ENCODE data around the gene TFAP2E.

DNA sequence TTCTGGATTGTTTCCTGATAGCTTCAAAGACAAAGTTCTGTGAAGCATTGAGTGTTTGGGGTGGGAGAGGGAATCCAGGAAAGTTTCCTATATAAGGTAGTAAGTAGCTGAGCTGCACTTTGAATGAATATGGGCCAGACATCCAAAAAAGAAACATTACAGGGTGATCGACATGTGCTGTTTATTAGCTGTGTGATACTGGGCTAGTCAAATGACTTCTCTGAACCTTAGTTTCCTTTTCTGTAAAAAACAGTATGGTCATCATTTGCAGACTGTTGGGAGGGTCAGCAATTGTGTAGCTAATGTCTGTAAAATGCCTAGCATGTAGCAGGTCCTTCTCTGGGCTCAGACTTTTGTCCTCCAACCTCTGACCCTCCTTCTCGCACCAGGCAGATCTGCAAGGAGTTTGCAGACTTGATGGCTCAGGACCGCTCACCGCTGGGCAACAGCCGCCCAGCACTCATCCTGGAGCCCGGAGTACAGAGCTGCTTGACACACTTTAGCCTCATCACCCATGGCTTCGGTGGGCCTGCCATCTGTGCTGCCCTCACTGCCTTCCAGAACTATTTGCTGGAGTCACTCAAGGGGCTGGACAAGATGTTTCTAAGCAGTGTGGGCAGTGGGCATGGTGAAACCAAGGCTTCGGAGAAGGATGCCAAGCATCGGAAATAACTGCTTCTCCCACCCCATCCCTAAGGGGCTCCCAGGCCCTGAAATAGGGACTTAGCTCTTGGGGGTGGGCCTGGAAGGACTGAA lies 21.1 kb downstream of the TFAP2E start:
- TF ChIP-seq, protein P1, sequence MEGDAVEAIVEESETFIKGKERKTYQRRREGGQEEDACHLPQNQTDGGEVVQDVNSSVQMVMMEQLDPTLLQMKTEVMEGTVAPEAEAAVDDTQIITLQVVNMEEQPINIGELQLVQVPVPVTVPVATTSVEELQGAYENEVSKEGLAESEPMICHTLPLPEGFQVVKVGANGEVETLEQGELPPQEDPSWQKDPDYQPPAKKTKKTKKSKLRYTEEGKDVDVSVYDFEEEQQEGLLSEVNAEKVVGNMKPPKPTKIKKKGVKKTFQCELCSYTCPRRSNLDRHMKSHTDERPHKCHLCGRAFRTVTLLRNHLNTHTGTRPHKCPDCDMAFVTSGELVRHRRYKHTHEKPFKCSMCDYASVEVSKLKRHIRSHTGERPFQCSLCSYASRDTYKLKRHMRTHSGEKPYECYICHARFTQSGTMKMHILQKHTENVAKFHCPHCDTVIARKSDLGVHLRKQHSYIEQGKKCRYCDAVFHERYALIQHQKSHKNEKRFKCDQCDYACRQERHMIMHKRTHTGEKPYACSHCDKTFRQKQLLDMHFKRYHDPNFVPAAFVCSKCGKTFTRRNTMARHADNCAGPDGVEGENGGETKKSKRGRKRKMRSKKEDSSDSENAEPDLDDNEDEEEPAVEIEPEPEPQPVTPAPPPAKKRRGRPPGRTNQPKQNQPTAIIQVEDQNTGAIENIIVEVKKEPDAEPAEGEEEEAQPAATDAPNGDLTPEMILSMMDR (IDR thresholded peaks at IDR 0.05; ENCODE audit: low read depth, low read length, missing input control): no peak
- TF ChIP-seq SP1 (IDR thresholded peaks at IDR 0.05) (no peak), EGR1 (IDR thresholded peaks at IDR 0.05; ENCODE audit: low read depth in 2 of 2) (no peak)
